HG03520 (cell line): ENCODE results near the gene CDK2.
"Not testable (repeated sequence)": the region's sequence is repeated elsewhere in the genome, so short reads cannot be mapped to it uniquely, and the experiment has no call there.

Source experiments
- ATAC-seq: cut with Tn5 transposase; IDR thresholded peaks from one replicate; pipeline ENCODE4 v1.9.1; 2021; ENCODE audit warnings: mild to moderate bottlenecking, moderate library complexity; ENCODE audit not compliant: unreplicated experiment

Gene CDK2

GRCh38 chr12:55979069-55979468 lies 12.4 kb downstream of the CDK2 start:
- ATAC-seq, result no peak

GRCh38 chr12:55981882-55982281 lies 15.3 kb downstream of the CDK2 start:
- ATAC-seq, result not testable (repeated sequence)

GRCh38 chr12:55982319-55982936 lies 15.8 kb downstream of the CDK2 start:
- ATAC-seq, result peak; percentile 69

GRCh38 chr12:55983232-55983842 lies 16.7 kb downstream of the CDK2 start:
- no peak for ATAC-seq

- no peak for ATAC-seq
These were observed 18.2 kb downstream of the CDK2 start for GRCh38 chr12:55984861-55985260.

- no peak for ATAC-seq
These were observed 18.7 kb downstream of the CDK2 start for GRCh38 chr12:55985341-55985740.

- not testable (repeated sequence) for ATAC-seq
These were observed 19.3 kb downstream of the CDK2 start for GRCh38 chr12:55985976-55986375.

GRCh38 chr12:55991110-55991509 lies 24.5 kb downstream of the CDK2 start:
- ATAC-seq, result no peak

- ATAC-seq, result no peak
These were observed 26.7 kb downstream of the CDK2 start for GRCh38 chr12:55993230-55993853.

- no peak for ATAC-seq
These were observed 28.7 kb downstream of the CDK2 start for GRCh38 chr12:55995366-55995765.

GRCh38 chr12:55996201-55996714 lies 29.6 kb downstream of the CDK2 start:
- no peak for ATAC-seq

GRCh38 chr12:55996715-55997534 lies 30.3 kb downstream of the CDK2 start, which contains the start of gene SUOX:
SUOX (plus strand) TSS chr12:55997276; CDS start chr12:56002222, 4,946 bp downstream.
- ATAC-seq, result peak; percentile 99

- peak; percentile 4 for ATAC-seq
These were observed 30.9 kb downstream of the CDK2 start for GRCh38 chr12:55997535-55997859.

- ATAC-seq, result not testable (repeated sequence)
These were observed 32.9 kb downstream of the CDK2 start for GRCh38 chr12:55999522-55999921.

- ATAC-seq, result not testable (repeated sequence)
These were observed 33.4 kb downstream of the CDK2 start for GRCh38 chr12:55999999-56000540.

GRCh38 chr12:56001487-56002100 lies 35.0 kb downstream of the CDK2 start:
- no peak for ATAC-seq

GRCh38 chr12:56003376-56003775 lies 36.7 kb downstream of the CDK2 start:
- not testable (repeated sequence) for ATAC-seq

GRCh38 chr12:56004211-56004610 lies 37.6 kb downstream of the CDK2 start:
- no peak for ATAC-seq

- ATAC-seq, result peak; percentile 42
These were observed 41.2 kb downstream of the CDK2 start for GRCh38 chr12:56007564-56008559.
